PC-3 (cell line): ENCODE data around the gene SCAP. TPM values are rescaled to one million over a fixed set of nuclear protein-coding genes. Genes with fewer than 3 reads are reported as not detected.
"Not testable (repeated sequence)": the region's sequence is repeated elsewhere in the genome, so short reads cannot be mapped to it uniquely, and the experiment has no call there.

Experiments
- ATAC-seq: fragments of 200-7000 bp; cut with Tn5 transposase; 2 replicates; pipeline ENCODE4 v1.9.1; 2020; ENCODE audit warnings: mild to moderate bottlenecking, moderate library complexity
- BruUV-seq: library from RNA; stranded (reverse); fragments of 400-500 nt; replicated peaks from 2 replicates; lab custom pipeline; 2021; lab: Mats Ljungman, UMichigan
- CTCF ChIA-PET: fragments of 300-600 bp; sonication (Branson Sonifier 250); formaldehyde crosslinking; loops from one replicate; lab custom pipeline; 2022; ENCODE audit warnings: antibody characterized with exemption; lab: Charles Lee
- POLR2A ChIA-PET: fragments of 300-600 bp; sonication (Branson Sonifier 250); formaldehyde crosslinking; loops from one replicate; lab custom pipeline; 2022; ENCODE audit warnings: antibody characterized with exemption; ENCODE audit not compliant: unreplicated experiment; lab: Charles Lee
- DNase-seq: peaks from one replicate; pipeline ENCODE4 v3.0.0-alpha.2; 2015
- H2AFZ ChIP-seq: fragments of 300-600 bp; sonication (generic); 2 replicates; pipeline ENCODE4 v1.6.0; 2016; ENCODE audit warnings: antibody characterized with exemption, low read length
- H3F3A ChIP-seq: fragments of 300-600 bp; sonication (generic); one replicate; pipeline ENCODE4 v1.6.0; 2017; ENCODE audit warnings: antibody characterized with exemption, low read length, control low read depth, mild to moderate bottlenecking; ENCODE audit not compliant: unreplicated experiment
- H3K27ac ChIP-seq: fragments of 300-600 bp; sonication (generic); 2 replicates; pipeline ENCODE4 v1.5.1; 2016; ENCODE audit warnings: mild to moderate bottlenecking, low read length
- H3K27me3 ChIP-seq: fragments of 300-600 bp; sonication (generic); 2 replicates; pipeline ENCODE4 v1.6.1; 2016; ENCODE audit warnings: low read length, mixed read lengths
- H3K36me3 ChIP-seq: fragments of 300-600 bp; sonication (generic); 2 replicates; pipeline ENCODE4 v1.6.1; 2016; ENCODE audit warnings: low read depth, mixed run types, low read length, mixed read lengths
- H3K4me1 ChIP-seq: fragments of 300-600 bp; sonication (generic); 2 replicates; pipeline ENCODE4 v1.5.1; 2016; ENCODE audit warnings: low read length; ENCODE audit not compliant: insufficient read depth
- H3K4me2 ChIP-seq: fragments of 300-600 bp; sonication (generic); 2 replicates; pipeline ENCODE4 v1.6.0; 2016; ENCODE audit warnings: low read length
- H3K4me3 ChIP-seq: fragments of 300-600 bp; sonication (generic); 2 replicates; pipeline ENCODE4 v1.5.1; 2016; ENCODE audit warnings: mild to moderate bottlenecking, low read length, mixed read lengths
- H3K79me2 ChIP-seq: fragments of 300-600 bp; sonication (generic); 2 replicates; pipeline ENCODE4 v1.6.1; 2017; ENCODE audit warnings: low read length, mixed read lengths
- H3K9ac ChIP-seq: fragments of 300-600 bp; sonication (generic); 2 replicates; pipeline ENCODE4 v1.6.0; 2016; ENCODE audit warnings: mild to moderate bottlenecking, low read length
- H3K9me2 ChIP-seq: fragments of 300-600 bp; sonication (generic); replicated peaks from 2 replicates; pipeline ENCODE4 v1.6.1; 2016; ENCODE audit warnings: mixed run types, low read length, mixed read lengths
- H3K9me3 ChIP-seq: fragments of 300-600 bp; sonication (generic); 2 replicates; pipeline ENCODE4 v1.6.1; 2016; ENCODE audit warnings: low read length, mixed read lengths
- H4K20me1 ChIP-seq: fragments of 300-600 bp; sonication (generic); 2 replicates; pipeline ENCODE4 v1.6.1; 2016; ENCODE audit warnings: low read length, mixed read lengths
- EZH2 ChIP-seq: fragments of 300-600 bp; sonication (generic); IDR thresholded peaks from one replicate; pipeline ENCODE4 v1.6.1; 2017; ENCODE audit warnings: antibody characterized with exemption, mild to moderate bottlenecking, low read length; ENCODE audit not compliant: unreplicated experiment
- EZH2phosphoT487 ChIP-seq: fragments of 300-600 bp; sonication (generic); IDR thresholded peaks from 2 replicates; pipeline ENCODE4 v1.6.1; 2018; ENCODE audit warnings: mild to moderate bottlenecking, antibody characterized with exemption, low read length, borderline replicate concordance
- intact Hi-C: fragments of 100-400 bp; cut with micrococcal nuclease; formaldehyde crosslinking; loops from 2 replicates; pipeline ENCODE4 v1.9.0; 2023
- total RNA-seq: library from RNA; depleted of rRNA; stranded (reverse); fragments of >200 nt; gene quantifications from 2 replicates; pipeline ENCODE4 v1.2.3, GENCODE V29; 2014
- TF ChIP-seq, protein P1 (sequence below): fragments of 300-600 bp; sonication (generic); conservative IDR thresholded peaks from 2 replicates; pipeline ENCODE4 v1.5.1; 2017; ENCODE audit warnings: antibody characterized with exemption, low read depth, mild to moderate bottlenecking, low read length

Gene SCAP
- total RNA-seq, 1 experiment from 2014 or later, result 84.7 TPM

DNA sequence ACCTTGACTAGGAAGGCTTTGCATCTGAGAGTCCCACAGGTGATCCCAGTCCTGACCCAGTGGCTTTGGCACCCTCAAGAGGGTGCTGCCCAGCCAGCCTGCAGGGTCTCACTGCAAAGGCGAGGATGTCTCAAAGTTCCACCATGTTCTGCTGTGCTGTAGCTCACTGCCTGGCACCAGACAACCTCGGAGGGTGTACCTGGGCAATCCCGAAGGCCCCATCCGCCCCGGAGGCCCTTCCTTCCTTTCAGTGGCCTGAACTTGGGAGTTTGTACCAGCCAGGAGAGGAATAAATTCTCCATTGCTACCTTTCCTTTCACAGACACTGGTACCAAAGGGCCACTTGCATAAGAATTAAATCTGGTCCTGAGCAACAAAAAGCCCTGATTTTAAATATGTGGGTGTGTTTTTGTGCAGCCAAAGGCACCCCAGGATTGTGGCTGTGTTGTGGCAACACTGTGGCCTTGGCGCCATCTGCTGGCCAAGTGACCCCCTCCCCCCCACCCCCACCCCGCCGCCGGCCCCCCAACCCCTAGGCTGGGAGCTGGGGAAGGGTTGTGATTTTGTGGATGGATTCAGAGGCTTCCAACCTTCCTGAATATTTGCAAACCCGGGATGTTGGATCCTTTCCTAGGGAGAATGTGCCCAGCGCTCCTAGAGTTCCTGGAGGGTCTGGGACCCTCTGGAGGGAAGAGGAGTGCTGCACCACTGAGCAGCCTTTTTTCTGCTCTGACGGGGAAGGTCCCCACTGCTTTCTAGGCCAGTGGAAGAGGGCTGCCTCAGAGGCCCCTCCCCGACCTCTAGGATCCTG is 104.6 kb downstream of the SCAP start:
- ChIA-PET CTCF (interaction anchor here (0.5 to 0.6 kb wide), 6 partner anchors 36 to 898 kb away, joined by 3 to 10 read pairs (median 4); no protein-coding TSS in a partner anchor), POLR2A (no interaction called here)
- no peaks in the 10 kb centered on the region for H3K27me3 ChIP-seq
- H3K4me2 ChIP-seq, result no peak overlapping the region
- no peak overlapping the region for H3K27ac ChIP-seq
- H3K4me3 ChIP-seq, result no peak overlapping the region
- BruUV-seq, result no TSS peak
- no peaks in the 10 kb centered on the region for H3F3A ChIP-seq
- DNase-seq, result no peak
- no peaks in the 10 kb centered on the region for H3K4me1 ChIP-seq
- H3K9me2 ChIP-seq, result no peaks in the 10 kb centered on the region
- no peak overlapping the region for H3K9ac ChIP-seq
- H2AFZ ChIP-seq, result no peak overlapping the region
- H3K9me3 ChIP-seq, result no peaks in the 10 kb centered on the region
- no peaks in the 10 kb centered on the region for H3K36me3 ChIP-seq
- H3K79me2 ChIP-seq, result no peaks in the 10 kb centered on the region
- ATAC-seq, result peak; percentile 60
- TF ChIP-seq, protein P1, sequence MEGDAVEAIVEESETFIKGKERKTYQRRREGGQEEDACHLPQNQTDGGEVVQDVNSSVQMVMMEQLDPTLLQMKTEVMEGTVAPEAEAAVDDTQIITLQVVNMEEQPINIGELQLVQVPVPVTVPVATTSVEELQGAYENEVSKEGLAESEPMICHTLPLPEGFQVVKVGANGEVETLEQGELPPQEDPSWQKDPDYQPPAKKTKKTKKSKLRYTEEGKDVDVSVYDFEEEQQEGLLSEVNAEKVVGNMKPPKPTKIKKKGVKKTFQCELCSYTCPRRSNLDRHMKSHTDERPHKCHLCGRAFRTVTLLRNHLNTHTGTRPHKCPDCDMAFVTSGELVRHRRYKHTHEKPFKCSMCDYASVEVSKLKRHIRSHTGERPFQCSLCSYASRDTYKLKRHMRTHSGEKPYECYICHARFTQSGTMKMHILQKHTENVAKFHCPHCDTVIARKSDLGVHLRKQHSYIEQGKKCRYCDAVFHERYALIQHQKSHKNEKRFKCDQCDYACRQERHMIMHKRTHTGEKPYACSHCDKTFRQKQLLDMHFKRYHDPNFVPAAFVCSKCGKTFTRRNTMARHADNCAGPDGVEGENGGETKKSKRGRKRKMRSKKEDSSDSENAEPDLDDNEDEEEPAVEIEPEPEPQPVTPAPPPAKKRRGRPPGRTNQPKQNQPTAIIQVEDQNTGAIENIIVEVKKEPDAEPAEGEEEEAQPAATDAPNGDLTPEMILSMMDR, result peak; percentile 32
- TF ChIP-seq EZH2, result no peak
- H4K20me1 ChIP-seq, result no peaks in the 10 kb centered on the region
- intact Hi-C loops, result loop anchor here (5.0 kb wide), 1 partner anchor 119 kb away; no protein-coding TSS in a partner anchor

DNA sequence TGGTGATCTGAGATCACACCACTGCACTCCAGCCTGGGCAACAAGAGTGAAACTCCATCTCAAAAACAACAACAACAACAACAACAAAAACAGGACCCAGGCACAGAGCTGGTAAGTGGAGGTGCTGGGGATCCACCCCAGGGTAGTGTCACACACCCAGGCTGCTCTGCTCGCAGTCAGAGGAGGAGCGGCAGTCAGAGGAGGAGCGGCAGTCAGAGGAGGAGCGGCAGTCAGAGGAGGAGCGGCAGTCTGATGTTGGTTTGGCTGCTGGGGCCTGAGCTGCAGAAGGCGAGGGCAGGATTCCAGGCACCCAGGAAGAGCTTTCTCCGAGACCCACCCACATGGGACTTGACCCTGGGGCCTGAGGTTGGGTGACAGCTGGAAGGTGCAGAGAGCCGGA is 105.7 kb downstream of the SCAP start:
- H3K79me2 ChIP-seq, BruUV-seq, DNase-seq, H3K27ac ChIP-seq, ATAC-seq, H3F3A ChIP-seq, H3K4me3 ChIP-seq, H3K9me2 ChIP-seq, H3K27me3 ChIP-seq, H4K20me1 ChIP-seq, H3K9ac ChIP-seq, H3K9me3 ChIP-seq, CTCF ChIA-PET, H3K36me3 ChIP-seq, H2AFZ ChIP-seq, H3K4me2 ChIP-seq: not testable (repeated sequence)
- H3K4me1 ChIP-seq, result peaks cover 11% of the 10 kb centered on the region; the same call in 1 of the 2 replicates
- intact Hi-C loops, result loop anchor here (5.0 kb wide), 1 partner anchor 118 kb away; no protein-coding TSS in a partner anchor
- POLR2A ChIA-PET, result interaction anchor here (0.6 kb wide), 1 partner anchor 1744 kb away, joined by 5 read pairs; no protein-coding TSS in a partner anchor

DNA sequence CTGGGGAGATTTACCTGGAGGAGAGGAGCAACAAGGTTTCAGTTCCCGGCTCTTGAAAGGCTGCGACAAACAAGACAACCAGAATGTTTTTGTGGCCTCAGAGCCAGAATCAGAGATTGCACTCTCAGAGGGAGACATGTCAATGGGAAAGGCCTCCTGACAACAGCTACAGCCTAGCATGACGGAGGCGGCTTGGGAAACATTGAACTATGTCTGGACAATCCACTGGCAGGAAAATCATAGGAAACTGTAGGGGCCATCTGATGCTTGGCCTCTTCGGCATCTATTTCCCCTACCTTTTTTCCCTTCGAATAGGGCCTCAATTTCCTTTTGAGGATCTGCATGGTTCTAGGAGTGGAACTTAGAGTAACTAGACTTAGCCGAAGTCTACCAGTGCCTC is 108.1 kb downstream of the SCAP start:
- ATAC-seq (no peak), DNase-seq (no peak)
- Histone ChIP-seq H3K9me3 (no peaks in the 10 kb centered on the region), H3K27ac (no peak overlapping the region), H3K4me2 (no peak overlapping the region), H3F3A (no peaks in the 10 kb centered on the region), H3K79me2 (no peaks in the 10 kb centered on the region), H3K4me3 (no peak overlapping the region), H3K9me2 (no peaks in the 10 kb centered on the region), H2AFZ (no peak overlapping the region), H3K4me1 (peaks cover 11% of the 10 kb centered on the region; the same call in 1 of the 2 replicates), H3K36me3 (no peaks in the 10 kb centered on the region), H4K20me1 (no peaks in the 10 kb centered on the region), H3K27me3 (no peaks in the 10 kb centered on the region), H3K9ac (no peak overlapping the region)
- intact Hi-C loops, result no loop called here
- no TSS peak for BruUV-seq
- CTCF ChIA-PET, result no interaction called here
- TF ChIP-seq, protein P1, result no peak
- no peak for TF ChIP-seq EZH2phosphoT487
- no peak for TF ChIP-seq EZH2
- POLR2A ChIA-PET, result no interaction called here
